HG03280 (cell line): Measurements from ENCODE around the gene UBE2C.

ENCODE experiments used
- ATAC-seq: cut with Tn5 transposase; IDR thresholded peaks from one replicate; pipeline ENCODE4 v1.9.1; 2021; ENCODE audit warnings: mild to moderate bottlenecking, moderate library complexity; ENCODE audit not compliant: unreplicated experiment

The UBE2C gene

GRCh38 chr20:45857114-45857881, 44.9 kb downstream of the UBE2C start, which contains the start of the genes ACOT8 and ZSWIM3:
ACOT8 (minus strand) TSS chr20:45857392; CDS start chr20:45857315, 77 bp downstream.
ZSWIM3 (plus strand) TSS chr20:45857614; CDS start chr20:45857826, 212 bp downstream.
- ATAC-seq: peak; percentile 95

DNA sequence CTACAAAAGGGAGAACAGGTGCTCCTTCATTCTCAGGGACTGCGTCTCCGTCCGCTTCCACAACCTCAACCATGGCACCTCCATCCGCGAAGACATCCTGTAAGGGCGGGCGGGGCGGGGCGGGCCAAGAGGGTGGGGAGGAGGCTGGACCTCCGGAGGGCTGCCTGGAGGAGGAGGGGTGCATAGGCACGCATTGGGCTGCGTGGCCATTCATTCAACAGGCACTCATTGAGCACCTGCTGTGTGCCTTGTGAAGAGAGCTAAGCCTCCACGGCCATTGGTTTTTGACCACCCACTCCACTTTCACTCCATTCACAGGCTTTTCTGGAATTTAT, 45.4 kb downstream of the UBE2C start:
- ATAC-seq: peak; percentile 15

GRCh38 chr20:45859916-45860315, 47.5 kb downstream of the UBE2C start:
- no peak for ATAC-seq

- no peak for ATAC-seq
Measured at GRCh38 chr20:45860560-45861220, 48.2 kb downstream of the UBE2C start.

DNA sequence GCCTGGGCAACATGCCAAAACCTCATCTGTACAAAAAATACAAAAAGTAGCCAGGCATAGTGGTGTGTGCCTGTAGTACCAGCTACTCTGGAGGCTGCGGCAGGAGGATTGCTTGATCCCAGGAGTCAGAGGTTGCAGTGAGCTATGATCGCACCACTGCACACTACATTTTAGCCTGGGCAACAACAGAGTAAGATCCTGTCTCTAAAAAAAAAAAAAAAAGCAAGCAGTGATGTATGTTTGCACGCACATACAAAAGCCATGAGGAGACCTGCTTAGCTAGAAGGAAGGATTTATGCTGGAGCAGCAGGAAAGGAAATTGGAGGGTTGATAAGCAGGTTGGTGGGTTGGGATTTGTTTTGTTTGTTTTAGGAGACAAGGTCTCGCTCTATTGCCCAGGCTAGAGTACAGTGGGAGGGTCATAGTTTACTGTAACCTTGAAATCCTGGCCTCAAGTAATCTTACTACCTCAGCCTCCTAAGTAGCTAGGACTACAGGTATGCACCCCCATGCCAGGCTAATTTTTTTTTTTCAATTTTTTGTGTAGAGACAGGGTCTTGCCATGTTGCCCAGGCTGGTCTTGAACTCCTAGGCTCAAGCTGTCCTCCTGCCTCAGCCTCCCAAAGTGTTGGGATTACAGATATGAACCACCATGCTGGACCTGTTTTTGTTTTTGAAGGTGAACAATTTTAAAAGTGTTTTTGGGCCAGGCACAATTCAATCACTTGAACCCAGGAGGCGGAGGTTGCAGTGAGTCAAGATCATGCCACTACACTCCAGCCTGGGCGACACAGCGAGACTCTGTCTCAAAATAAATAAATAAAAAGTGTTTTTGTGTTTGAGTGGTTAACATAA, 49.0 kb downstream of the UBE2C start:
- ATAC-seq: no peak

DNA sequence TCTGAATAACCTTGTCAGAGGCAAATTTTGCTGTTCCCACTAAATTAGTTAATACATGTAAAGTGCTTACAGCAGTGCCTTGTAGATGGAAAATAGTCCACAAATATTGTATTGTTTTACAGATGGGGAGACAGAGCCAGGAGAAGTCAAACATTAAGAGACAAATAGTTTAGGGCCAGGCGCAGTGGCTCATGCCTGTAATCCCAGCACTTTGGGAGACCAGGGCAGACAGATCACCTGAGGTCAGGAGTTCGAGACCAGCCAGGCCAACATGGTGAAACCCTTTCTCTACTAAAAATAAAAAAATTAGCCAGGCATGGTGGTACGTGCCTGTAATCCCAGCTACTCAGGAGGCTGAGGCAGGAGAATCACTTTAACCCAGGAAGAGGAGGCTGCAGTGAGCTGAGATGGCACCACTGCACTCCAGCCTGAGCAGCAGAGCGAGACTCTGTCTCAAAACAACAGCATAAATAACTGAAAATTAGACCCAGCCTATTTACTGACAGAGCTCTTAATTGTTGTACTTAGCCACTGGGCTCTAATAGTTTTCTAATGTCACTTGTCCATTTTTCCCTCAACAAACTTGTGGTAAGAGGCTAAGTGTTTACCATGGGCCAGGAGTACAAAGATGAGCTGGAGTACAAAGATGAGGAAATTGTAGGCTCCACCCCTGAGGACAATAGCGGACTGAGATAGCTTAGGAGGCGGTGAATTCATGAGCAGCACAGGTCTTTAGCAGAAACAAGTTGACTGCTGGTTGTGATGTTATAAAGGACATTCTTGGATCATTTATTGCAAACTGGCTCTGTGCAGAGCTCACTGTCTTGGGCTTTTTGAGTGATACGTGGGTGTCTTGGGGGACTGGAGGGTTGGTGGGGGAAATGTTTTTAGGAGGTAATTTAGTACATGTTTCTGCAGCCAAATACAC, 51.4 kb downstream of the UBE2C start:
- no peak for ATAC-seq

GRCh38 chr20:45866454-45866853, 54.0 kb downstream of the UBE2C start:
- ATAC-seq: no peak
